D341Med (cell line): ENCODE data around the gene SLC12A3.

Source experiments
- DNase-seq: peaks from one replicate; pipeline ENCODE4 v3.0.0; 2012; ENCODE audit warnings: low spot score

SLC12A3 gene

GRCh38 chr16:56847173-56847910 is 17.7 kb upstream of the SLC12A3 start:
- no peak for DNase-seq

DNA sequence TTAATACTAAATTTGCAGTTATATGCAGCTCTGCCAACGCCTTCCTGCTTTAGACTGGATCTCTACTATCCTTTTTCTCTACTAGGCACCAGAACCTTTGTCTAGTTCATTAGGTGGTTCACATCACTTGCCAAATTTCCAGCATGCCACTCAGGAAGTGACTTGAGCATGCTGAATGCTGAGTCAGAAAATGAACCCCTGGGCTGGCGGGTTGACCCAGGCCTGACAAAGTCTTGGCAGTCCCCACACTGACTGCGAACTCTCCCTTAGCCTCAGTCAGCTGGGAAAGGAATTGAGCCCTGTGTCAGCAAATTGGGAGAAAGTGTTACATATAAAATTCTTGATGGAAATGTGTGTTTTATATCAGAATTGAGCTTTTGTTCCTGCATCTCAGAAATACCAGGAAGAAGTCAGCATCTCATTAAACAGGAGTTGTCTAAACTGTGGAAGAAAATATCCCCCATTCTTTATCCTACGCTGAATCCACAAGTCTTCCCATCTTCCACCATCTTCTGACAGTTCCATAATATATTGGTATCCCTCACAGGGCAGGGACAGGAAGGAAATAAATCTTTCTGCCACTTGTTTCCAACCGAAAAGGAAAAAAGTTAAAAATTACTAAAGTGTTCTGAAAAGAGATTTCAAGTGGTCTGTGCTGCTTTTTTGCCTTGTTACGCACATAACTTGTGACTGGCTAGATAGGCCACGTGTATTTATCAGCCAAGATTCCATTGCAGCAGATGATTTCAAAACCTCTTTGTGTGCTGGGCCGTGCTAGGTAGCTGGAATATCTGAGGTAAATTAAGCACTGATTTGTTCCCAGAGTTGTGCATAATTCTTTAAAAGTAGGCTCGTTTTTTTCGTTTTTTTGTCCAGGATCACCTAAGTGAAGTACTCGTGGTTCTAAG is 16.7 kb upstream of the SLC12A3 start:
- no peak for DNase-seq

DNA sequence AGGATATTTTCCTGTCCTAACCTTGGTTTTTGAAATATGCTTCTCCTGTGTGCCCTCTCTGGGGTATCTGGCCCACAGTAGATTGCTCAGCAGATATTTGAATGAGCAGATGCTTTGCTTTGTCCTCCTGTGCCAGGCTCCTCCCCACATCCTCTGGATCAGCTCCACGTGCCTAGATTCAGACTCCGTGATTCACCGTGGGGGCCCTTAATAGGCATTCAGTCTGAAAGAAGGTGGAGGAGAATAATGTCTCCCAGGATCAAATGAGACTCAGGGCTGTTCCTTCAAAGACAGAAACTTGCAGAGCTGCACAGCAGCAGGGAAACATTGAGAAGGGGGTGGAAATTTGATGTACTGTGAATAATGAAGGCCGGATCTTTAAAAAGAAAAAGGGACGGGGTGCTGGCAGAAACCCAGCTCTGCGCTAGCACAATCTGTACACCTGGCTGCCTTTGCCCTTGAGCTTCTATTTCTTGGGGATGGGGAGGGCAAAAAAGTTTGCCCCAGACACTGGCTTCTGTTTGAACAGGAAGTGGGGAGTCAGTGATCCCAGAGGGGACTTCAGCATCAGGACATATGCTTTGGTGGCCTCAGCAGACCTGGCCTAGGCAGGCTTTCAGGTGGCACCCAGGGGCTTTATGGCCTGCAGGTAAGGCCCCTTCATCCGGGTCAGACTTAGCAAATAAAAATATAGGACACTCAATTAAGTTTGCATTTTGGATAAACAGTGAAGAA is 15.9 kb upstream of the SLC12A3 start:
- DNase-seq, result no peak

- DNase-seq, result no peak
These were observed 15.0 kb upstream of the SLC12A3 start for GRCh38 chr16:56849690-56850680.

DNA sequence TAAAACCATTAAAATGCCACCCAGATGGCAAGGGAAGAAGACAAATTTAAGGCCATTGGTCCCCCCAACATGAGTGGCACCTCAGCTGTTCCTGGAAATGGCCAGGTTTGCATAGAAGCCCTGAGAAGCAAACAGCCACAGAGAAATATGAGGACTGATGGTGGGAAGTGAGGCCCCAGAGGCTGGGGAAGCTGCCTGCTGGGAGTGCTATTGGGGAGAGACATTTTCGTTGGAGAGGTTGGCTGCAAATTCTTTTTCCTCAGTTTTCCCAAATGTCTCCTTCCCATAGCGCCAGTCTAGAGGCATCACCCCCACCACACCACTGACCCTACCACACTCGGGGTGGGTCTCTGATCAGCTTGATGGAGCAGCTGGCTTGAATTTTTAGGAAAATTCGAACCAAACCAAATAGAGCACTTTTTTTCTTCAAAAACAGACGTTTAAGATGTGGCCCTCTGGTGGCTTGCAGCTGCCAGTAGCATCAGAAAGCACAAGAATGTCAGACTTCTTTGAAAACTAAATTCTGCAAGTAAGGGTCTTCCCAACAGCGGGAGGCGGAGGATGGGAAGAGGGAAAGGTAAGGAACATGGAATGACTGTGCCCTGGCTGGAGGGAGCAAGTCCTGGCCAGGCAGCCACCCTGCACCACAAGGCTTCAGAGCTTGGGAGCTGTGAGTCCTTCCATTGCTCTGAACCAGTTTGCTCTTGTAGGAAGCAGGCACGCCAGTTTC is 13.2 kb upstream of the SLC12A3 start:
- DNase-seq, result no peak

- DNase-seq, result no peak
These were observed 12.6 kb upstream of the SLC12A3 start for GRCh38 chr16:56852401-56852730.

GRCh38 chr16:56852968-56853367 is 12.0 kb upstream of the SLC12A3 start:
- no peak for DNase-seq

GRCh38 chr16:56855201-56855600 is 9.8 kb upstream of the SLC12A3 start:
- no peak for DNase-seq

GRCh38 chr16:56855946-56856345 is 9.1 kb upstream of the SLC12A3 start:
- no peak for DNase-seq

DNA sequence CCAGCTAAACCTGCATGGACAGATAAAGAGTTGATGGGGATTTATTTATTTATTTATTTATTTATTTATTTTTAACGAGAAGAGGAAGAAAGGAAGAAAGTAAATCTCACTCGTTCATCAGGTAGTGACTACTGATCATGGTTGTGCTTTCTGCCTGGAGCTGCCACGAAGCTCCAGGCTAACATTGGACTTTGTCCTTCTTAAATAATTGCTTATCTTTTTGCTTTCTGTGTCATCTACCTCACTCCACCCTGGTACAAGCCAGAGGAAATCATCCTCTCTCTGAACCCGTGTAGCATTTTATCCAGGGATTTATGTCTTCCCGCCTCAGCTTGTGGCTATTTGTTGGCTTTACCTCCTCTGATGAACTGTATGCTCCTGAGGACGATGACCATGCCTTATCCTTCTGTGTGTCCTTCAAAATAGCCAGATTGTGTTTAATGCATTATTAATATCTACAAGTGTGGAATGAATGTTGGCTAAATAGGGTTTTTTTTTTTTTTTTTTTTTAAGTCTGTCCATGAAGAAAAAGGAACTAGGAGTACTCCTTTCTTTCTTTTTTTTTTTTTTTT is 8.0 kb upstream of the SLC12A3 start:
- DNase-seq, result no peak

GRCh38 chr16:56858374-56858773 is 6.6 kb upstream of the SLC12A3 start:
- no peak for DNase-seq

- no peak for DNase-seq
These were observed 5.4 kb upstream of the SLC12A3 start for GRCh38 chr16:56859636-56860035.

GRCh38 chr16:56860226-56861020 is 4.6 kb upstream of the SLC12A3 start:
- no peak for DNase-seq

GRCh38 chr16:56861092-56861610 is 3.9 kb upstream of the SLC12A3 start:
- DNase-seq, result no peak

- DNase-seq, result no peak
These were observed 3.3 kb upstream of the SLC12A3 start for GRCh38 chr16:56861756-56862155.

GRCh38 chr16:56862776-56863175 is 2.2 kb upstream of the SLC12A3 start:
- no peak for DNase-seq

DNA sequence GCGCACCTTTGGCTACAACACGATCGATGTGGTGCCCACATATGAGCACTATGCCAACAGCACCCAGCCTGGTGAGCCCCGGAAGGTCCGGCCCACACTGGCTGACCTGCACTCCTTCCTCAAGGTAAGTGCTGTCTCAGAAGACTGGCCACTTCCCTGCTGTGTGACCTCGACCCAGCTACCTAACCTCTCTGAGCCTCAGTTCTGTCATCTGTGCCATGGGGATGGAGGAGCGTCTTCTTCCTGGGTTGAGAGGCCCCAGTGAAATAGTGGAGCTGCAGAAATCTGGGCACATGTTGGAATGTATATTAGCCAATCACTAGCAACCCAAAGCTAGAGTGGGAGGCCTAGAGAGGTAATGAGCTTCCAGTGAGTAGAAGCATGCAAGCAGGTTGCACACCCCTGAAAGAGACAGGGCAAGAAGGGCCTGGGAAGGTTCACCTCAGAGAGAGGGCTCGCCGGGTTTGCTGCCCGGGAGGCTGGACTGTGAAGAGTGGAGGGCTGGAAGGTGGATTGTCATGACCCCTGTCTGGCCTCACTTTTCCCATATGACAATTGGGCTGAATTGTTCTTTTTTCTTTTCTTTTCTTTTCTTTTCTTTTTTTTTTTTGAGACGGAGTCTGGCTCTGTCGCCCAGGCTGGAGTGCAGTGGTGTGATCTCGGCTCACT is 521 bp downstream of the SLC12A3 start:
- no peak for DNase-seq

DNA sequence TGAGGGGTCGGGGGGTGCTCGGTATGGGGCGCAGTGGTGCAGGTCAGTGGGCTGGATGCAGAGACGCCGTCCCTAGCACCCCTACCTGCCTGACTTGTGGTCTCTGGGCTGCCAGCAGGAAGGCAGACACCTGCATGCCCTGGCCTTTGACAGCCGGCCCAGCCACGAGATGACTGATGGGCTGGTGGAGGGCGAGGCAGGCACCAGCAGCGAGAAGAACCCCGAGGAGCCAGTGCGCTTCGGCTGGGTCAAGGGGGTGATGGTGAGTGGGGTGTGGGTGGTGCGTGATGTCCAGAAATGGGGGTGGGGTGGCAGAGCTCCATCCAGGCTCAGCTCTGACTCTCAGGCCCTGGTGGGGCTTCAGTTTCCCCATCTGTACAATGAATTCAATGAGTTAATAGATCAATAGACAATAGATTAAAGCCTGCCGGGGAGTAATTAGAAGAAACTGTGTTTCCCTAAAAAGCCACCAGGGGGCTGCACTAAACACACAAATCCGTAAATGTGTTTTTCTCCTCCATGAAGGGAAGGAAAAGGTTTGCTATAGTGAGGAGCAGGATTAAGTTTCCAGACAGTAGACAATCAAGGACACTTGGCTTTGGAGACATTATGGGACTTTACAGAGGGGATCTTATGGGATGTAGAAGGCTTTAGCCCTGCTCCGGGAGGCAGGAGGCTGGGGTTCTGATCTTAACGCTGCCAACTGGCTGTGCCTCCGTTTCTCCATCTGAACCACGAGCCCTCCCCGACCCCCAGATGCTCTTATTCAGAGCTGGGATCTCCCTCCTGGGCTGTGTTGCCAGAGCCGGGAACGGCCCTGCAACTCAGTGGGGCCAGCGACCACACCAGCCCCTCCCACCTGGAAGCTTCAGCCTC is 2.2 kb downstream of the SLC12A3 start:
- peak; percentile 63 for DNase-seq
